Caco-2 (cell line): ENCODE results near the gene FARP1. TPM values are rescaled to one million over a fixed set of nuclear protein-coding genes. Genes with fewer than 3 reads are reported as not detected.

ENCODE experiments used
- BruUV-seq: library from RNA; stranded (reverse); fragments of 400-500 nt; replicated peaks from 2 replicates; lab custom pipeline; 2021; lab: Mats Ljungman, UMichigan
- CTCF ChIA-PET: fragments of 300-600 bp; sonication (Branson Sonifier 250); formaldehyde crosslinking; loops from one replicate; lab custom pipeline; 2022; ENCODE audit warnings: antibody characterized with exemption; lab: Charles Lee
- POLR2A ChIA-PET: fragments of 300-600 bp; sonication (Branson Sonifier 250); formaldehyde crosslinking; loops from one replicate; lab custom pipeline; 2022; ENCODE audit warnings: antibody characterized with exemption; lab: Charles Lee
- DNase-seq, 2 experiments: peaks; one replicate each; pipeline versions ENCODE4 v3.0.0 to v3.0.0-alpha.2; 2020 to 2022
- H3K27me3 ChIP-seq: replicated peaks from 2 replicates; pipeline ENCODE4 v1.6.0; 2011; ENCODE audit warnings: low read length; ENCODE audit not compliant: control insufficient read depth, insufficient read depth
- H3K36me3 ChIP-seq: 2 replicates; pipeline ENCODE4 v1.5.1; 2011; ENCODE audit warnings: low read length; ENCODE audit not compliant: control insufficient read depth, insufficient read depth
- H3K4me1 ChIP-seq: fragments of 250-450 bp; sonication (Bioruptor Pico); 2 replicates; pipeline ENCODE4 v1.5.1; 2020; ENCODE audit warnings: mild to moderate bottlenecking
- H3K4me3 ChIP-seq: 2 replicates; pipeline ENCODE4 v1.5.1; 2011; ENCODE audit warnings: low read depth, mild to moderate bottlenecking, control low read depth, low read length
- H3K9me3 ChIP-seq: fragments of 250-450 bp; sonication (Bioruptor Pico); 2 replicates; pipeline ENCODE4 v1.5.1; 2020; ENCODE audit warnings: mild to moderate bottlenecking, moderate library complexity
- H3K27ac Mint-ChIP-seq: one replicate; pipeline ENCODE4 v1.8.0; 2022; ENCODE audit warnings: mixed read lengths; ENCODE audit not compliant: unreplicated experiment
- H3K27me3 Mint-ChIP-seq: one replicate; pipeline ENCODE4 v1.8.0; 2022; ENCODE audit warnings: mixed read lengths; ENCODE audit not compliant: insufficient read depth, unreplicated experiment
- H3K36me3 Mint-ChIP-seq: one replicate; pipeline ENCODE4 v1.8.0; 2022; ENCODE audit warnings: mild to moderate bottlenecking, mixed read lengths; ENCODE audit not compliant: insufficient read depth, unreplicated experiment
- H3K4me1 Mint-ChIP-seq: one replicate; pipeline ENCODE4 v1.8.0; 2022; ENCODE audit warnings: low read depth, mixed read lengths; ENCODE audit not compliant: unreplicated experiment
- H3K4me3 Mint-ChIP-seq: one replicate; pipeline ENCODE4 v1.8.0; 2022; ENCODE audit warnings: mild to moderate bottlenecking, moderate library complexity, mixed read lengths; ENCODE audit not compliant: unreplicated experiment
- H3K9me3 Mint-ChIP-seq: one replicate; pipeline ENCODE4 v1.8.0; 2022; ENCODE audit warnings: mixed read lengths; ENCODE audit not compliant: unreplicated experiment
- intact Hi-C: fragments of 100-400 bp; cut with micrococcal nuclease; formaldehyde crosslinking; loops from one replicate; pipeline ENCODE4 v1.10.0; 2022; ENCODE audit not compliant: unreplicated experiment
- total RNA-seq: library from RNA; stranded (reverse); gene quantifications from 2 replicates; pipeline ENCODE4 v1.2.3, GENCODE V29; 2022
- TF ChIP-seq, protein P1 (sequence below), 2 experiments: fragments of 200-600 bp in 1 of 2; IDR thresholded peaks; 1 replicate in 1 of 2; 2 replicates in 1 of 2; pipeline versions ENCODE4 v1.5.1 to v1.8.0; 2011 to 2022; ENCODE audit warnings: antibody characterized with exemption in 1 of 2, control low read depth in 1 of 2, inconsistent platforms in 1 of 2, low read depth in 1 of 2, low read length in 1 of 2, mild to moderate bottlenecking in 1 of 2, moderate library complexity in 1 of 2; ENCODE audit not compliant: insufficient read depth in 1 of 2, severe bottlenecking in 1 of 2, unreplicated experiment in 1 of 2

Gene FARP1
- total RNA-seq, 1 experiment from 2014 or later: 189 TPM

DNA sequence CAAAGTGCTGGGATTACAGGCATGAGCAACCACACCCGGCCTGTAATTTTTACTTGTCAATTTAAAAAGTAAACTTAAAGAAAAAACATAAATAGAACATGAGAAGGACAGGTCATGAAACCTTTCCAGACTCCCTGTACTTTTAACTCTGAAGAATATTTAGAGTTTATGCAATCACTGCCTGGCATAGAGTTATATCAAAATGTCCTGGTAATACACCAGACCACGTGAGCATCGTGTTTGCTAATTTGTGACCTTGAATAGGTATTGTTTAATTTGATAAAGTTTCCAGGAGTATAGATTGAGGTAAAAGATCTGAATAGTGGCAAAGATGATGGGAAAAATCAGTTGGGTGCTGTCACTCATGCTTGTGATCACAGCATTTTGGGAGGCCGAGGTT lies 115.3 kb downstream of the FARP1 start:
- no TSS peak for BruUV-seq
- TF ChIP-seq, protein P1, sequence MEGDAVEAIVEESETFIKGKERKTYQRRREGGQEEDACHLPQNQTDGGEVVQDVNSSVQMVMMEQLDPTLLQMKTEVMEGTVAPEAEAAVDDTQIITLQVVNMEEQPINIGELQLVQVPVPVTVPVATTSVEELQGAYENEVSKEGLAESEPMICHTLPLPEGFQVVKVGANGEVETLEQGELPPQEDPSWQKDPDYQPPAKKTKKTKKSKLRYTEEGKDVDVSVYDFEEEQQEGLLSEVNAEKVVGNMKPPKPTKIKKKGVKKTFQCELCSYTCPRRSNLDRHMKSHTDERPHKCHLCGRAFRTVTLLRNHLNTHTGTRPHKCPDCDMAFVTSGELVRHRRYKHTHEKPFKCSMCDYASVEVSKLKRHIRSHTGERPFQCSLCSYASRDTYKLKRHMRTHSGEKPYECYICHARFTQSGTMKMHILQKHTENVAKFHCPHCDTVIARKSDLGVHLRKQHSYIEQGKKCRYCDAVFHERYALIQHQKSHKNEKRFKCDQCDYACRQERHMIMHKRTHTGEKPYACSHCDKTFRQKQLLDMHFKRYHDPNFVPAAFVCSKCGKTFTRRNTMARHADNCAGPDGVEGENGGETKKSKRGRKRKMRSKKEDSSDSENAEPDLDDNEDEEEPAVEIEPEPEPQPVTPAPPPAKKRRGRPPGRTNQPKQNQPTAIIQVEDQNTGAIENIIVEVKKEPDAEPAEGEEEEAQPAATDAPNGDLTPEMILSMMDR (IDR thresholded peaks at IDR 0.05; ENCODE audit: insufficient read depth in 1 of 2, low read depth in 1 of 2, low read length in 1 of 2, severe bottlenecking in 1 of 2, unreplicated experiment in 1 of 2): no peak
- no peaks in the 10 kb centered on the region for H3K27me3 Mint-ChIP-seq
- H3K4me3 Mint-ChIP-seq: no peak overlapping the region
- no peak for DNase-seq
- ChIA-PET POLR2A (no interaction called here), CTCF (no interaction called here)
- H3K9me3 Mint-ChIP-seq: no peaks in the 10 kb centered on the region
- no peak overlapping the region for H3K4me3 ChIP-seq
- peaks cover 13% of the 10 kb centered on the region for H3K36me3 Mint-ChIP-seq
- H3K36me3 ChIP-seq: no peaks in the 10 kb centered on the region
- H3K4me1 ChIP-seq: peaks cover 66% of the 10 kb centered on the region
- no peaks in the 10 kb centered on the region for H3K27me3 ChIP-seq
- H3K27ac Mint-ChIP-seq: peak overlapping the region; percentile 50
- intact Hi-C loops: no loop called here
- peaks cover 61% of the 10 kb centered on the region for H3K4me1 Mint-ChIP-seq
- H3K9me3 ChIP-seq: no peaks in the 10 kb centered on the region

DNA sequence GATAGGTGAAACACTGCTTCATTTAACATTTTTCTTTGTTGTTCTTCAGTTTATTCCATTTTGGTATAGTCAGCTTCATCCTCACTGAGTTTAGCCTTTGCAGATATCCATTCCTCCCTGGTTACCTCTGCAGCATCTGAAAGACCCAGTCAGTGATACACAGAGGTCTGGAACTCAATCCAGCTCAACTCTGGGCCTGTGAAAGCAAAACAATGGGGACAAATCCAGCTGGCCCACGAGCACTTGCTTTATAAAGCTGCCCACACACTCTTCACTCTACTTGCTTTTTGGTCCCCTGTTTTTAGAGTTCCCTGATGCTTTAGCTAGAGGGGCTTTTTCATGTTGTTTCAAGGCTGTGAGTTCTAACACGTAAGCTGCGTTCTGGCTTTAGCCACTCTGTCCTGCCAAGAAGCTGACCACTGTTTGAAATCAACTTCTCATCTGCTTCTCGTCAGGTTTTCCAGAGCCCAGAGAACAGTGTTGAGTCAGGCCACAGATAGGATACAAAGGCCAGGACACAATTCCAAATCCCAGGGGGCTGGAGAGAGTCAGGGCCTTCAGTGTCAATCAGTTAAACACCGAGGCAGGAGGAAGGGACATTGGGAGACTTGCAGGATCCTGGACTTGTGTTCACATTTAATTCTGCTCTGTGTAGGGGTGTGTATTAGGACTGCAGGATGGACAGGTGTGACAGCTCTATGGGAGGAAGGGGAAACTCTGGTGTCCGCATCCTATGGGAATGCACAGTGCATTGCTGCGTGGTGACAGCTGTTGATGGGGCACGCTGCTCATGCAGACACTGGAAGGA lies 117.7 kb downstream of the FARP1 start:
- Mint-ChIP-seq H3K4me1 (peaks cover 54% of the 10 kb centered on the region), H3K9me3 (no peaks in the 10 kb centered on the region), H3K27ac (peak overlapping the region; percentile 37), H3K27me3 (no peaks in the 10 kb centered on the region), H3K4me3 (no peak overlapping the region), H3K36me3 (peaks cover 5% of the 10 kb centered on the region)
- no peak overlapping the region for H3K4me3 ChIP-seq
- BruUV-seq: no TSS peak
- peaks cover 50% of the 10 kb centered on the region for H3K4me1 ChIP-seq
- intact Hi-C loops: loop anchor here (1.0 to 10.0 kb wide), 3 partner anchors 13 to 86 kb away; partner anchors contain the start of gene RNF113B
- no peaks in the 10 kb centered on the region for H3K9me3 ChIP-seq
- H3K36me3 ChIP-seq: no peaks in the 10 kb centered on the region
- DNase-seq: no peak
- TF ChIP-seq, protein P1 (IDR thresholded peaks at IDR 0.05; ENCODE audit: insufficient read depth in 1 of 2, low read depth in 1 of 2, low read length in 1 of 2, severe bottlenecking in 1 of 2, unreplicated experiment in 1 of 2): no peak
- POLR2A ChIA-PET: interaction anchor here (1.4 kb wide), 1 partner anchor 13 kb away, joined by 5 read pairs; no protein-coding TSS in a partner anchor
- CTCF ChIA-PET: interaction anchor here (1.2 to 1.8 kb wide), 2 partner anchors 12 to 15 kb away, joined by 3 to 5 read pairs; no protein-coding TSS in a partner anchor
- no peaks in the 10 kb centered on the region for H3K27me3 ChIP-seq

DNA sequence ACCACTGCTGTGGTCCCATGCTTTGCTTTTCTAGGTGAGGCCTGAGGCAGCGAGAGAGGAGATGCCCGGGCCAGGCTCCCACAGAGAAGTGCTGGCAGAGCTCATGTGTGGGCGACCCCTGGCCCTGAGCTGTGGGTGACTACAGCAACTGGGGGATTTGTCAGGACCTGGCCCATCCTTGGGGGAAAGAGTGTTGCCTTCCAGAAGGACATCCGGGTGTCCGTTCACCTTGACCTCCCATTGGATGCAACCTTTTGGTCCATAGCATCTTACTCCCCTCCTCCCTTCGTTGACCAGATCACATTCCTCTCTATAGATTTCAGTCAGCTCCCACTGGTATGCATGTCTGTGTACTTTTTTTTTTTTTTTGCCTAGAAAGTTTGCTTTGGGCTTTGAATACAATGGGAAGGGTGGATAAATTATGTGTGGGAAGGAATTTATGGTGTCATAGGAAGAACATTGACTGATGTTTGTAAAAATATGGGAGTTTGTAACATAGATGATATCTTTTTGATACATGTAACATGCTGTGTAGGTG lies 118.3 kb downstream of the FARP1 start:
- peak overlapping the region; percentile 37 for H3K27ac Mint-ChIP-seq
- no peaks in the 10 kb centered on the region for H3K9me3 ChIP-seq
- H3K27me3 ChIP-seq: no peaks in the 10 kb centered on the region
- H3K36me3 Mint-ChIP-seq: peaks cover 9% of the 10 kb centered on the region
- H3K36me3 ChIP-seq: no peaks in the 10 kb centered on the region
- TF ChIP-seq, protein P1 (IDR thresholded peaks at IDR 0.05; ENCODE audit: insufficient read depth in 1 of 2, low read depth in 1 of 2, low read length in 1 of 2, severe bottlenecking in 1 of 2, unreplicated experiment in 1 of 2): no peak
- peak in 1 of 2 experiments; percentile 65 for DNase-seq
- no TSS peak for BruUV-seq
- ChIA-PET CTCF (interaction anchor here (1.2 to 1.8 kb wide), 2 partner anchors 11 to 15 kb away, joined by 3 to 5 read pairs; no protein-coding TSS in a partner anchor), POLR2A (interaction anchor here (1.4 kb wide), 1 partner anchor 12 kb away, joined by 5 read pairs; no protein-coding TSS in a partner anchor)
- peaks cover 50% of the 10 kb centered on the region for H3K4me1 ChIP-seq
- intact Hi-C loops: loop anchor here (1.0 to 10.0 kb wide), 3 partner anchors 12 to 86 kb away; partner anchors contain the start of gene RNF113B
- H3K27me3 Mint-ChIP-seq: no peaks in the 10 kb centered on the region
- peak overlapping the region; percentile 3 for H3K4me3 Mint-ChIP-seq
- H3K4me1 Mint-ChIP-seq: peaks cover 54% of the 10 kb centered on the region
- no peak overlapping the region for H3K4me3 ChIP-seq
- H3K9me3 Mint-ChIP-seq: no peaks in the 10 kb centered on the region
